GM18526 (cell line): ENCODE measurements around the gene BTG2.

Experiments used
- POLR2A ChIP-seq: IDR thresholded peaks from 3 replicates; pipeline ENCODE4 v1.6.1; 2011; ENCODE audit not compliant: insufficient read length; ENCODE audit errors: extremely low read depth

Gene BTG2

GRCh38 chr1:203342192-203342940 lies 37.0 kb downstream of the BTG2 start:
- TF ChIP-seq POLR2A = no peak

- no peak for TF ChIP-seq POLR2A
Measured at GRCh38 chr1:203343956-203344754, 38.8 kb downstream of the BTG2 start.

GRCh38 chr1:203346060-203346768 lies 40.9 kb downstream of the BTG2 start:
- TF ChIP-seq POLR2A = no peak

GRCh38 chr1:203346769-203347102 lies 41.4 kb downstream of the BTG2 start:
- no peak for TF ChIP-seq POLR2A

- TF ChIP-seq POLR2A = no peak
Measured at GRCh38 chr1:203349166-203349565, 43.8 kb downstream of the BTG2 start.

GRCh38 chr1:203349773-203350524 lies 44.6 kb downstream of the BTG2 start:
- no peak for TF ChIP-seq POLR2A

GRCh38 chr1:203351037-203351625 lies 45.8 kb downstream of the BTG2 start, which contains the start of gene FMOD:
FMOD (minus strand) TSS chr1:203351122; CDS start chr1:203348270, 2,852 bp downstream.
- TF ChIP-seq POLR2A = no peak

GRCh38 chr1:203353486-203353885 lies 48.2 kb downstream of the BTG2 start:
- TF ChIP-seq POLR2A = no peak

- no peak for TF ChIP-seq POLR2A
Measured at GRCh38 chr1:203354246-203354645, 48.9 kb downstream of the BTG2 start.

GRCh38 chr1:203359010-203359571 lies 53.8 kb downstream of the BTG2 start:
- TF ChIP-seq POLR2A = no peak
